NCI-H1436 treated with DMSO at 0.1 percent for 48 hours (cell line): Measurements from ENCODE around the gene NAGS.
"Not testable (repeated sequence)": the region's sequence is repeated elsewhere in the genome, so short reads cannot be mapped to it uniquely, and the experiment has no call there.

Experiments used
- DNase-seq: peaks from one replicate; lab custom pipeline; 2025; lab: John Stamatoyannopoulos, UW

NAGS gene

DNA sequence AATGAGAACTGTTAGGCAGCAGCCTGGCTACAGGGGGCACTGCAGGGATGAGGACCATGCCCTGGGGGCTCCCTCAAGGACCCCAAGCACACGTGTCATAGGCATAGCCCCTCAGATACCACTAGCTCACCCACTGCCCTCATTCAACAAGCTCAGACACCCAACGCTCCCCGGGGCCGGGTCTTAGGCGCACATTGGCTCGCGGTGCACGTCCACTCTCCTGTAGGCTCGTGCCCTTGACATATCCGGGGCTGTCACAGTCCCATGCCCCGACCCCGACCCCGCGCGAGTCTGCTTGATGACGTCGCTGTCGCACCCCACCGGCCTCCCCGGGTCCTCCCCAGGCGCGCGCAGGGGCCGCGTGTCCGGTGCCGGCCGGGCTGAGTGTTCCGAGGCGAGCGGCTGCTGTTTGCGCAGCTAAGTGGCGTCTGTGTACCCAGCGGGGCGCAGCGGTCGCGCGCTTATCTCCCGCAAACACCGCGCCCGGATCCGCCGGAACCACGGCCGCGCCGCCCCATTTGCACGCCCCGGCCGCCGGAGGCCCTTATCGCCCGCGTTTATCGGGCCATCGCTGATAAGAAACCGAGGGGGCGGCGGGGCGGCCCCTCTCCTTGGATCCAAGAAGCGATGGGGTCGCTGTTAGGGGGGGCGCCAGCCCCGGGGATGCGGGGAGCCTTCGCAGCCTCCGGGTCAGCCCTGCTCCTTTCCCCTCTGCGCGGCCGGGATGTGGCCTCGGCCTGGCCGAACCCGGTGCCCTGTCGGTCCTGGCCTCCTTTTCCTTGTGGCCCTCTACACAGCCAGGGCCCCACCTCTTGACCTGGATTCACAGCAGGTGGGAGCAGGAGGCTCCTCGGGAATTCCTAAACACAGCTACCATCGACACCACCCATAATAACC, 20.7 kb upstream of the NAGS start:
- DNase-seq: no peak

GRCh38 chr17:43984521-43984920, 19.9 kb upstream of the NAGS start:
- no peak for DNase-seq

- no peak for DNase-seq
Measured at GRCh38 chr17:43986225-43986981, 18.0 kb upstream of the NAGS start.

DNA sequence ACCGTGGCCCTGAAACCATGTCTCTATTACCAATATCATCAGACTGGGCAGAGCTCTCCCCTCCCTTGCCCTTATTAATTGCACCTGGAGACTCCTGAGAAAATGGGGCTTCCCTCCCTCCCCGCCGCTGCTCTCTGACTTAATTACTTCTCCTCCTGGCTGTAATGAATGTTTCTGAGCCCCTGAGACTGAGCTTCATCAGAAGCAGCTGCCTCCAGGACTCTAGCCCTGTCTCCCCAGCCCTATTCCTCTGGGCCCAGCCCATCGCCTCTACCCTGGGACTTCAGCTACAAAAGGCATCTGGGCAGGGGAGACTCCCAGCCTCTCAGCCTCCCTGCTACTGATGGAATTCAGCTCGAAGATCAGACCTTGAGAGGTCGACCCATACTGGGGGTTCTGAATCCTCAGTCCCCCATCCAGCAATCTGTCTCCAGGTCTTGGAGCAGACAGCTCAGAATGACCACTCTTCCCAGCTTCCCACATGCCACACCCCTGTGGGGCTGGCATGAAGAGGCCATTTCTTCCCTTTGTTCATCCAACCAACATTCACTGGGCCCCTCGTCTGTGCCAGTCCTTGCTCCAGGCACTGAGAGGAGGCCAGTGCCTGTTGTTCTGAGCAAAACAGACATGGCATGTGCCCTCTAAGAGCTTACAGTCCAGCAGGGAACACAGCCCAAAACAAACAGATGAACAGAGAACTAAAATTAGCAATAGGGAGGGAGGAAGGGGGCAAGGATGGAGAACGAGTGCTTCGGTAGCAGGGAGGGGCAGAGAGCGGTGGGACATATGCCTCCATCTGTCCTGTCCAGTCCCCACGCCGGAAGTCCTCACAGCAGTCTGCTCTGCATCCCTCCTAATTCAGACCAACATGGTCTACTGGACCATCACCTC, 17.0 kb upstream of the NAGS start:
- no peak for DNase-seq

DNA sequence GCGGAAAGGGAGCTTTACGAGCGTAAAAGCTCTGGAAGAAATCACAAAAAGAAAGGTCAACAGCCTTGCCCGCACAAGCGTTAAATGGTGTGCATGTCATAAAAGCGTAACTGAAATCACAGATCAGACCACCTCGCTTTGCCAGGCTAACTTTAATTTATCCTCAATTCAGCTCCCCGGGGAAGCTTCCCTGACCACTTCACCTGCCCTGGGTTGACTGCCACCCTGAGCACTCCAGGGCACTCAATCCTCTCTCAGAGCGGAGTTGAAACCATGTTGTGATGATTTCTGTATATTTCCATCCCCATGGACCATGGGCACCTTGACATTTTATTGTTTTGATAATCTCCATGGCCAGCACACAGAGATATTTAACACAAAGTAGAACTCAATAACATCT, 16.1 kb upstream of the NAGS start:
- no peak for DNase-seq

DNA sequence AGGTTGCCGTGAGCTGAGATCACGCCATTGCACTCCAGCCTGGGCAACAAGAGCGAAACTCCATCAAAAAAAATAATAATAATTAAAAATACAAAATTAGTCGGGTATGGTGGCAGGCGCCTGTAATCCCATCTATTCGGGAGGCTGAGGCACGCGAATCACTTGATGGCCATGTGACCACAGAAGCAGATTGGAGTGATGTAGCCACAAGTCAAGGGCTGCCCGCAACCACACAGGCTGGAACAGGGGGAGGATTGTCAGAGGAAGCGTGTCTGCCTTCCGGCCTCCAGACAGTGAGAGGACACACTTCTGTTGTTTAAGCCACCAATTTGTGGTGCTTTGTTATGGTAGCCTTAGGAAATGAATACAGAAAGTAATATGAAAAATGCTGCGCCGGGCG, 11.8 kb upstream of the NAGS start:
- DNase-seq: no peak

- no peak for DNase-seq
Measured at GRCh38 chr17:43994272-43995149, 9.9 kb upstream of the NAGS start.

GRCh38 chr17:43995150-43995471, 9.3 kb upstream of the NAGS start:
- DNase-seq: no peak

DNA sequence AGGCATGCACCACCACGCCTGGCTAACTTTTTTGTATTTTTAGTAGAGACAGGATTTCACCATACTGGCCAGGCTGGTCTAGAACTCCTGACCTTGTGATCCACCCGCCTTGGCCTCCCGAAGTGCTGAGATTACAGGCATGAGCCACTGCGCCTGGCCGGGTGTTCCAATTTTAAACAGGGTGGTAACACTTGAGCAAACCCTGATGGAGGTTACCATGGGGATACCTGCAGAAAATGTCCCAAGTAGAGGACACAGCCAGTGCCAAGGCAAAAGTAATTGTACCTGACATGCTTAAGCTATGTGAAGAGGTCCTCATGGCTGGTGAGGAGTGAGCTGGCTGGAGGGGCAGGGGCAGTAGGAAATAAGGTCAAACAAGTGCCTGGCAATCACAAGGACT, 7.2 kb upstream of the NAGS start:
- not testable (repeated sequence) for DNase-seq

- DNase-seq: no peak
Measured at GRCh38 chr17:43998552-43998951, 5.9 kb upstream of the NAGS start.

DNA sequence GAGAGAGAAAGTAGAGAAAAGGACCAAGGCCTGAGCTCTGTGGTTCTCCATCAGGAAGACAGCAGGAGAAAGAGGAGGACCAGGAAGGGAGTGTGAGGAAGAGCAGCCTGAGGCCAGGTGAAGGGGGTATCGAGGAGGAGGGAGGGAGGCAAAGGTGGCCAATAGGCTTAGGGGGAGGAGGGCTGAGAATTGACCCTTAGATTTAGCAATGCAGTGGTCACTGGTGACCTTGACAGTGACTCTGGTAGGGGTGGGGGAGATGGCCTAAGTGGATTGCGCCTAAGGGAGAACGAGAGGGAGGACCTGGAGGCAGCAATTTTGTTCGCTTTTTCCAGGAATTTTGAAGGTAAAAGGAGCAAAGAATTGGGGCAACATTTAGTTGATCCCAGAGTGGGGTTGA, 5.4 kb upstream of the NAGS start:
- no peak for DNase-seq

GRCh38 chr17:44000141-44000860, 4.1 kb upstream of the NAGS start:
- no peak for DNase-seq

DNA sequence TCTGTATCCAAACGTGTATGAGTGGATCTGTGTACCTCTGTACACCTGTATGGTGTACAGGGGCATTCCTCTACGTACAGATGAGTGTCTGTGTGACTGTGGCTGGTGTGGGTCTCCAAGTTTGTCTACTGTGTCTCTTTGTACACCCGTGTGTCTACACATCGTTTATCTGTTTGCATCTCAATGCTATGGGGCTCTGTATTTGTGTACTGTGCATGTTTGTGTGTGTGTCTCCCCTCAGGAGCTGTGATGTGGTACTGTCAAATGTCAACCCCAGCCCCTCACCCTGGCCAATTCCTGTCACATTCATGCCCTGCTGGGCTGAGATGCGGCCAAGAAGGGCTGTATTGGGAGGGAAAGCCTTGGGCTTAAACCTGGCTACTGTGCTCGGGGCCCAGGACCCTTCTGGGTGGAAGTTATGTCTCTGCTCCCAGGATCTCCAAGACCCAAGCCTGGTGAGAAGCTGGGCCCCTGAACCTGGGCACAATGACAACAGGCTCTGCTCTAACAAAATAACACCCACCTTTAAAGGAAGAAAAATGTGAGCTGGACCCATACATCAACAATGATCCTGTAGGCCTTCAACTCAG, 3.5 kb upstream of the NAGS start:
- DNase-seq: no peak

- DNase-seq: no peak
Measured at GRCh38 chr17:44001461-44001920, 2.9 kb upstream of the NAGS start.

GRCh38 chr17:44002141-44002848, 2.1 kb upstream of the NAGS start:
- DNase-seq: no peak

DNA sequence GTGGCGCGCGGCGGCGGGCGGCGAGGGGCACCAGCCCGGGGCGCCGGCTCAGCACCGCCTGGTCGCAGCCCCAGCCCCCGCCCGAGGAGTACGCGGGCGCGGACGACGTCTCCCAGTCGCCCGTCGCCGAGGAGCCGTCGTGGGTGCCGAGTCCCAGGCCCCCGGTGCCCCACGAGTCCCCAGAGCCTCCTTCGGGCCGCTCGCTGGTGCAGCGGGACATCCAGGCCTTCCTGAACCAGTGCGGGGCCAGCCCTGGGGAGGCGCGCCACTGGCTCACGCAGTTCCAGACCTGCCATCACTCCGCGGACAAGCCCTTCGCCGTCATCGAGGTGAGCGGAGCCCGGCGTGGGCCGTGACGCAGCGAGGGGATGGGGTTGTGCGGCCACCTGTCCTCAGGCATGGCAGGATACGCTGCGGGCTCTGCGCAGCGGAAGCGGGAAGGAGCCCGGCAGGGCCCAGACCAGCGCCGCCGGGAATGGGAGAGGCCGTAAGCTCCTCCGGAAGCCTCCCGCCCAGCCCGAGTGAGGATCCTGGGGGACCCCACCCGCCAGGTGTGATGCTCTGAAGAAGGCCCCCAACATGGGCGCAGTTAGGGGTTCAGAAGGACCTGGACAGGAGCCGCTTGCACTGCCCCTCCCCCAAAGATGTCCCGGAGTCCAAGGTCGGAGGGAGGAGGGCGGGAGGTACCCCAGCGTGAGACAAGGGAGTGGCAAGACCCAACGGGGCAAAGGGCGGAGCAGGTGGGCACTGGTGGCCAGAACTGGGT, 522 bp downstream of the NAGS start:
- DNase-seq: no peak

DNA sequence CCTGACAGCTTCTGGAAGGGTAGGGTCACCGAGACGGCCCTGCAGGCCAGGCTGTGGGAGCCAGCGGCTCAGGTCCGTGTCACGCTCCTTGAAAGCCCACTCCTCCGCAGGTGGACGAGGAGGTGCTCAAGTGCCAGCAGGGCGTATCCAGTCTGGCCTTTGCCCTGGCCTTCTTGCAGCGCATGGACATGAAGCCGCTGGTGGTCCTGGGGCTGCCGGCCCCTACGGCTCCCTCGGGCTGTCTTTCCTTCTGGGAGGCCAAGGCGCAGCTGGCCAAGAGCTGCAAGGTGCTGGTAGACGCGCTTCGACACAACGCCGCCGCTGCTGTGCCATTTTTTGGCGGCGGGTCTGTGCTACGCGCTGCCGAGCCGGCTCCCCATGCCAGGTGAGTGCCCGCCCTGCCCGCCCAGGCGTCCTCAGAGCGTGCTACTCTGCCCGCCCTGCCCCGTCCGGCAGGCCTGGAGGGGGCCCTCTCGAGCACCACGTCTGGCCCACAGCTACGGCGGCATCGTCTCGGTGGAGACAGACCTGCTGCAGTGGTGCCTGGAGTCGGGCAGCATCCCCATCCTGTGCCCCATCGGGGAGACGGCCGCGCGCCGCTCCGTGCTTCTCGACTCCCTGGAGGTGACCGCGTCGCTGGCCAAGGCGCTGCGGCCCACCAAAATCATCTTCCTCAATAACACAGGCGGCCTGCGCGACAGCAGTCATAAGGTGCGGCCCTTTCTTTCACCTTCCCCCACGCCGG, 1.3 kb downstream of the NAGS start:
- no peak for DNase-seq

DNA sequence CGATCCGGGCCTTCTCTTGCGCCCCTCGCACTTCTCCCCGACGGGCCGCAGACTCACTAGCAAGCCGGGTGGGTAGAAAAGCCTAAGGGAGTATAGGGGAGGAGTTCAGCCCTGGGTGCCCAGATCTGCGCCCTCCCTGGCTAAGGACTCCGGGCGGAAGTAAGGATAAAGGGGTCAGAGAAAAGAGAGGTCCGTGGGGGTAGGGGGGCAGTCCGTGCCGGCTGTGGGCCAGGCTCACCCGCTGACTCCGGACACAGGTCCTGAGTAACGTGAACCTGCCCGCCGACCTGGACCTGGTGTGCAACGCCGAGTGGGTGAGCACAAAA, 1.8 kb downstream of the NAGS start:
- no peak for DNase-seq
